HG03457 (cell line): ENCODE results near the gene MRM3.
"Not testable (repeated sequence)": the region's sequence is repeated elsewhere in the genome, so short reads cannot be mapped to it uniquely, and the experiment has no call there.

Experiments used
- ATAC-seq: cut with Tn5 transposase; IDR thresholded peaks from one replicate; pipeline ENCODE4 v1.9.1; 2021; ENCODE audit warnings: moderate number of reproducible peaks; ENCODE audit not compliant: unreplicated experiment

MRM3 gene, protein sequence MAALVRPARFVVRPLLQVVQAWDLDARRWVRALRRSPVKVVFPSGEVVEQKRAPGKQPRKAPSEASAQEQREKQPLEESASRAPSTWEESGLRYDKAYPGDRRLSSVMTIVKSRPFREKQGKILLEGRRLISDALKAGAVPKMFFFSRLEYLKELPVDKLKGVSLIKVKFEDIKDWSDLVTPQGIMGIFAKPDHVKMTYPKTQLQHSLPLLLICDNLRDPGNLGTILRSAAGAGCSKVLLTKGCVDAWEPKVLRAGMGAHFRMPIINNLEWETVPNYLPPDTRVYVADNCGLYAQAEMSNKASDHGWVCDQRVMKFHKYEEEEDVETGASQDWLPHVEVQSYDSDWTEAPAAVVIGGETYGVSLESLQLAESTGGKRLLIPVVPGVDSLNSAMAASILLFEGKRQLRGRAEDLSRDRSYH

DNA sequence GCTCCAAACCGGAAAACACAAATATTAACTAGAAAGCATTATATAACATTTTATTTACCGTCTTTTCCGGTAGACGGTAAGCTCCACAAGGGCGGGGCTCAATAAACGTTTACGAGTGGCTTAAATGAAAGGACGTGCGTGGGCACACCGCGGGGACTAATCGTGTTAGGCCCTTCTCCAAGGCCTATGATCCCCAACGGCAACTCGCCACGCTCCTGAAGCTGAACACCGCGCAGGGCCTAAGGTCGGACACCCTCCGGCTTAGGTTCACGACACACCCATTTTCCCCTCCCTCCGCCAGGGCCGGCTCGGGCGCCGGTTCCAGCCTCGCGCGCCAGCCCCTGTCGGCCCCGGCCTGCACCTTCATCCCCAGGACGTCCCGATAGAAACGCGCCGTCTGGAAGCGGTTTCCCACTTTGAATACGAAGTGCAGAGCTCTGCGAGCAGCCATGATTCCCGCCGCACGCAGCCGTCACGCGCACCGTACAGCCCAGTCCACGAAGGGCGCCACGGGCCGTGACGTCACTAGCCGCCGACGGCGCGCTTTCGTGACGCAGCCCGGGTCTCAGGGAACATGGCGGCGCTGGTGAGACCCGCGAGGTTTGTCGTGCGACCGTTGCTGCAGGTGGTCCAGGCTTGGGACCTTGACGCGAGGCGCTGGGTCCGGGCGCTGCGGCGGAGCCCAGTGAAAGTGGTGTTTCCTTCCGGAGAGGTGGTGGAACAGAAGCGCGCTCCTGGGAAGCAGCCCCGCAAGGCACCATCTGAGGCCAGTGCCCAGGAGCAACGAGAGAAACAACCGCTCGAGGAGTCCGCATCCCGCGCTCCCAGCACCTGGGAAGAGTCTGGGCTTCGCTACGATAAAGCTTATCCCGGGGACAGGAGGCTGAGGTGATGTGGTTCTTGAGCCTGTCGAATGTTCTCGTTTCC is at the start of gene MRM3, which contains the start of gene GLOD4:
Gene MRM3, plus strand, starts transcription at position 549 of the 927 bp plus-strand sequence. Its CDS starts 26 bp downstream, at position 575.
Gene GLOD4, minus strand, starts transcription at position 476 of the 927 bp plus-strand sequence. Its CDS starts 25 bp downstream, at position 451.
- ATAC-seq, result peak; percentile 57

GRCh38 chr17:732902-733720 is 49.0 kb upstream of the MRM3 start:
- no peak for ATAC-seq

GRCh38 chr17:733743-734142 is 48.4 kb upstream of the MRM3 start:
- ATAC-seq, result no peak

DNA sequence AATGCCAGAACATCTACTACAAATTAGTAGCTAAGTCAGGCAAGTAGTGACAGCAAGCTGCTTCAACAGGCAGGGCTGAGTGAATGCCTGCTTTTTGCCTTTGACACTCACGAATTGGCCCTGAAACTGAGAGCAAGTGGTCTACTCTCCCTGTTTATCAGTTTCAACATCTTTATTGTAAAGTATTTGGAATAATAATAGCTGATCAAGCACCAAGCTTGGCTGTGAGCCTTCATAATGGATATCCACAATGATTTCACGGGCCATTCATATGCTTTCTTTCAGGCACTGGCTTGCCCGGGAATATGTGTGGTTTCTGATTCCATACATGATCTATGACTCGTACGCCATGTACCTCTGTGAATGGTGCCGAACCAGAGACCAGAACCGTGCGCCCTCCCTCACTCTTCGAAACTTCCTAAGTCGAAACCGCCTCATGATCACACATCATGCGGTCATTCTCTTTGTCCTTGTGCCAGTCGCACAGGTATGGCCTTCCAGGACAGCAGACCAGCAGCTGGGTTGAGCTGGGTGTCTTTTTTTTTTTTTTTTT is 44.5 kb upstream of the MRM3 start:
- no peak for ATAC-seq

GRCh38 chr17:740240-741017 is 41.7 kb upstream of the MRM3 start:
- peak; percentile 58 for ATAC-seq

DNA sequence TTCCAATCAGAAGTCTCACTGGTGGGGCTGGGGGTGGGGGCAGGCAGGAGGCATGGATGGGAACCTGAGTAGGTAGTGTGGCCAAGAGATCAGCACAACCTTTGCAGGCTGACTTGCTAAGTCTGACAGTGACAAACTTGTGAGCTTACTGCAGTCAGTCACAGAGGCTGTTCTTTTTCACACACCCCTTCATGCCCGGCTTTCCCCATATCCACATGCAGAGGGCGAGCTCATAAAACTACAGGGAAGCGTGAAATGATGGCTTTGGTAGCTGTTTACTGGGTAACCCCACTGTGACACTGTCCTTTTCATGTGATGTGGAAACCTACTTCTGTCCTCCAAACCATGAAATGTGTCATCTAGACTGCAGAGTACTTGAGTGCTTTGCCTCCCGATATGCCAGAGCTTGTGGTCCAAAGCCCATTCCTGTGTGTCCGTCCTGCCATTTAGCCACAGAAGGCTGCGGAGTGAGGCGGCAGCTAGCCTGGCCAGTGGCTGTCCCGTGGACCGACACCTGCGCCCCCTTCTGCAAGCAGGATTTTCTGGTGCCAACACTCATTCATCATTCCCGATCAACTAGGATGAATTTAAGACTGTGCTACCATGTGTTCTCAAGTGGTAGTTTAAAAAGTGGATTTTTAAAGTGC is 39.9 kb upstream of the MRM3 start:
- no peak for ATAC-seq

DNA sequence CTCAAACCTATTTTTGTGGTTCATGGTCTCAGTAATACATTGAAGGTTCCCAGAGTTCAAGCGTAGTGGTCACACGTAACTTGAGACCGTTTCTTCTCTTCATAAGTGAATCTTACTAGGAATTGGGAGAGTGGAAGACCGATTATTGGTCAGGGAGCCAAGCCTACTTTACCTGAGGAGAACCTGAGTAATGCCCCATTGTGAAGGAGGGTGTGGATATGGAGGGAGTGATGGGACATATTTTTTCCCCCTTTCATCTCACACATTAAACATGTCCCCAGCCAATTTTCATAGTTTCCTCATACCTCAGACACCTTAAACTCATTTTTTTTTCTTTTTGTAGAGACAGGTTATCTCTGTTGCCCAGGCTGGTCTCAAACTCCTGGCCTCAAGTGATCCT is 39.0 kb upstream of the MRM3 start:
- ATAC-seq, result no peak

GRCh38 chr17:744937-745336 is 37.2 kb upstream of the MRM3 start:
- no peak for ATAC-seq

- ATAC-seq, result no peak
Measured at GRCh38 chr17:745406-745805, 36.7 kb upstream of the MRM3 start.

- no peak for ATAC-seq
Measured at GRCh38 chr17:746181-746580, 36.0 kb upstream of the MRM3 start.

DNA sequence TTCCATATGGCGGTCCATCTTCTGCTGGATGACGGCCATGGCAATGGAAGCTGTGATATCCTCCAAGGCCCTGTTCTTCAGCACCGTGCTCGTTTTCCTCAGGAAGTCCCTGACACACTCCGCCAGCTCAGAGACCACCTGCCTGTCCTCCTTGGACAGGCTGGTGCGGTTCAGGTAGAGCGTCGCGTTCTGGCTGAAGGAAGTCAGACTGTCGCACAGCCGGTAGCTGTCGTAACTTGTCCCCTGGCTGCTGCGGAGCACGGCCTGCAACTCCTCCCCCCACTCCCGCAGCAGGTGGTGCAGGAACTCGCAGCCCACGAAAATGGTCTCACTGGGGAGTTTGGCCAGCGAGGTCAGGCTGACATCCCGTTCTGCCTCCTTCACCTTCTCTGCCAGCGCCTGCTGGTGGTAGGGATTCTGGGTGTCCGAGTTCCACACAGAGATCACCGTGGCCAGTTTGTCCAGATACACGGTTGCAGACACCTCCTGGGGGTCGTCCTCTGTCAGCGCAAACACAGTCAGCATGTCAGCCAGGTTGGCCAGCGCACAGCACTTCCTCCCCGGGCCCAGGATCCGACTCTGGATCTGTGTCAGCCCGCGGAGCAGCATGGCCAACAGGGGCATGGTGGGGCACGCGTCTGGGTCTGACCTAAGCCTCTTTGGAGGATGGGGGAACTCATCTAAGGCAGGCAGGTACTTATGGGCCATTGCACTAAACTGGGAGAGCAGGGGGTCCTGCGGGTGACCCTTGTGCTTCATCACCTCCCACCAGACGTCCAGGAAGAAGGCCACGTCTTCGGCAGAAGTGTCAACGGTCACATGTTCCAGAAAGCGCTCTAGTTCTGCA is 35.1 kb upstream of the MRM3 start:
- ATAC-seq, result no peak

DNA sequence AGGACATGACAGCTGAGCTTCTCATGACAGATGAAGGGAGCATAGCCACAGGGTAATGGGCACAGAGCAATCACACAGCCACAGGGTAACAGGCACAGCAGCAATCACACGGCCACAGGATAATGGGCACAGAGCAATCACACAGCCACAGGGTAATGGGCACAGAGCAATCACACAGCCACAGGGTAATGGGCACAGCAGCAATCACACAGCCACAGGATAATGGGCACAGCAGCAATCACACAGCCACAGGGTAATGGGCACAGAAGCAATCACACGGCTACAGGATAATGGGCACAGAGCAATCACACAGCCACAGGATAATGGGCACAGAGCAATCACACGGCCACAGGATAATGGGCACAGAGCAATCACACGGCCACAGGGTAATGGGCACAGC is 33.5 kb upstream of the MRM3 start:
- ATAC-seq, result not testable (repeated sequence)

- not testable (repeated sequence) for ATAC-seq
Measured at GRCh38 chr17:749359-749758, 32.8 kb upstream of the MRM3 start.

GRCh38 chr17:750431-751037 is 31.6 kb upstream of the MRM3 start:
- ATAC-seq, result no peak

- ATAC-seq, result peak; percentile 23
Measured at GRCh38 chr17:751269-752001, 30.7 kb upstream of the MRM3 start.

DNA sequence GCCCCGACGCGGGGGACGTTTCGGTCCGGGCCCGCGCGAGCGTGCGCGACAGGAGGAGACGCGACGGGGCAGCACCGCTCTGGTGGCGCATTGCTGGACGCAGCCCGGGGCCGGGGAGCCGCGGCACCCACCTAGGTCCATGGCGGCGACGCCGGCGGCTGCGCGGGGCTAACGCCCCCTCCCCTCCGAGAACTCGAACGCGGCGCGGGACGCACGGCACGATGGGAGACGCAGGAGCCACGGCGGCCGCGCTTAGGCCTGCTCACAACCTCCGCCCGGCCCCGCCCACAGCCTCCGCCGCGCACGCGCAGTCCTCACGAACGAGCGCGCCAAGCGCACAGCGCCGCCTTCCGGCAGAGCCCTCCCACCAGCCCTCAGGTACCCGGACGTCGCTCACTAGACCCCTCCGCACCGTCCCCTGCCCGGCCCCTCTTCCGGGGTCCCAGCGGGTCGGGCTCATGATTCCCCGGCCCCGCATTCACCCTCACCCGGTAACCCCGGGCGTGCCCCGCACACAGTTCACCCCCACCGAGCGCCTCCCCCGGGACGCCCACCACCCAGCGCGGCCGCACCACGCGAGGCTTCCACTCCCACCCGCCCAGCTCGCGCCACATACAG is 30.0 kb upstream of the MRM3 start, which contains the start of gene GEMIN4:
Gene GEMIN4, minus strand, starts transcription at position 263 of the 618 bp plus-strand sequence. Its CDS starts 122 bp downstream, at position 141.
- ATAC-seq, result peak; percentile 73
